H9 (cell line): ENCODE data around the gene RNASE8. TPM values are rescaled to one million over a fixed set of nuclear protein-coding genes. Genes with fewer than 3 reads are reported as not detected.

ENCODE experiments used
- DNase-seq: peaks from one replicate; pipeline ENCODE4 v3.0.0-alpha.2; 2017
- H2AFZ ChIP-seq: one replicate; pipeline ENCODE4 v1.6.1; 2013; ENCODE audit warnings: mild to moderate bottlenecking, low read length, control low read depth, moderate library complexity
- H2AK5ac ChIP-seq: 2 replicates; pipeline ENCODE4 v1.6.1; 2013; ENCODE audit warnings: low read length, control low read depth, mixed read lengths; ENCODE audit not compliant: insufficient read length
- H2BK120ac ChIP-seq: one replicate; pipeline ENCODE4 v1.6.1; 2013; ENCODE audit warnings: low read depth, mild to moderate bottlenecking, low read length, control low read depth, inconsistent platforms; ENCODE audit not compliant: poor library complexity, severe bottlenecking
- H2BK12ac ChIP-seq: 2 replicates; pipeline ENCODE4 v1.6.1; 2013; ENCODE audit warnings: low read length, control low read depth, mixed read lengths, low read depth; ENCODE audit not compliant: insufficient read length
- H2BK15ac ChIP-seq: 2 replicates; pipeline ENCODE4 v1.6.1; 2013; ENCODE audit warnings: low read depth, low read length, control low read depth
- H2BK20ac ChIP-seq: one replicate; pipeline ENCODE4 v1.6.1; 2013; ENCODE audit warnings: low read depth, mild to moderate bottlenecking, low read length, control low read depth, inconsistent platforms; ENCODE audit not compliant: poor library complexity, severe bottlenecking
- H2BK5ac ChIP-seq: 2 replicates; pipeline ENCODE4 v1.6.1; 2013; ENCODE audit warnings: low read length, control low read depth, mixed read lengths; ENCODE audit not compliant: insufficient read length
- H3K14ac ChIP-seq: 2 replicates; pipeline ENCODE4 v1.6.1; 2013; ENCODE audit warnings: low read length, control low read depth; ENCODE audit not compliant: insufficient read depth
- H3K18ac ChIP-seq: 2 replicates; pipeline ENCODE4 v1.6.1; 2013; ENCODE audit warnings: low read depth, mild to moderate bottlenecking, mixed read lengths, low read length, control low read depth; ENCODE audit not compliant: insufficient read length
- H3K23ac ChIP-seq: 2 replicates; pipeline ENCODE4 v1.6.1; 2013; ENCODE audit warnings: low read length, control low read depth, mixed read lengths, low read depth; ENCODE audit not compliant: insufficient read length
- H3K23me2 ChIP-seq: 2 replicates; pipeline ENCODE4 v1.6.1; 2013; ENCODE audit warnings: low read depth, mild to moderate bottlenecking, mixed read lengths, low read length, control low read depth; ENCODE audit not compliant: insufficient read length, poor library complexity, severe bottlenecking
- H3K27ac ChIP-seq: 2 replicates; pipeline ENCODE4 v1.5.1; 2013; ENCODE audit warnings: low read length, control low read depth, mixed read lengths, low read depth; ENCODE audit not compliant: insufficient read length
- H3K27me3 ChIP-seq: 2 replicates; pipeline ENCODE4 v1.6.1; 2013; ENCODE audit warnings: low read length, control low read depth, inconsistent platforms; ENCODE audit not compliant: insufficient read depth
- H3K4ac ChIP-seq: 2 replicates; pipeline ENCODE4 v1.6.1; 2013; ENCODE audit warnings: low read depth, mild to moderate bottlenecking, control low read depth, inconsistent platforms, low read length, moderate library complexity
- H3K4me1 ChIP-seq: 2 replicates; pipeline ENCODE4 v1.6.1; 2013; ENCODE audit warnings: low read length, control low read depth, inconsistent platforms; ENCODE audit not compliant: insufficient read depth
- H3K4me2 ChIP-seq: 2 replicates; pipeline ENCODE4 v1.6.1; 2013; ENCODE audit warnings: low read length, control low read depth, mixed read lengths; ENCODE audit not compliant: insufficient read length, insufficient read depth
- H3K56ac ChIP-seq: 2 replicates; pipeline ENCODE4 v1.6.1; 2013; ENCODE audit warnings: low read depth, mild to moderate bottlenecking, mixed read lengths, low read length, control low read depth; ENCODE audit not compliant: insufficient read length
- H3K79me1 ChIP-seq: 2 replicates; pipeline ENCODE4 v1.6.1; 2013; ENCODE audit warnings: low read depth, mild to moderate bottlenecking, moderate library complexity, low read length, control low read depth, inconsistent platforms; ENCODE audit not compliant: insufficient read depth, poor library complexity, severe bottlenecking
- H3K79me2 ChIP-seq: 2 replicates; pipeline ENCODE4 v1.6.1; 2013; ENCODE audit warnings: low read length, control low read depth, inconsistent platforms; ENCODE audit not compliant: insufficient read depth
- H3K9ac ChIP-seq: 2 replicates; pipeline ENCODE4 v1.6.1; 2013; ENCODE audit warnings: low read length, control low read depth, mixed read lengths; ENCODE audit not compliant: insufficient read length; ENCODE audit errors: extremely low read depth
- H3K9me3 ChIP-seq: one replicate; pipeline ENCODE4 v1.6.1; 2013; ENCODE audit warnings: low read depth, low read length, inconsistent platforms; ENCODE audit not compliant: control insufficient read depth
- H3T11ph ChIP-seq: one replicate; pipeline ENCODE4 v1.6.1; 2013; ENCODE audit warnings: mild to moderate bottlenecking, low read length, control low read depth, inconsistent platforms
- H4K20me1 ChIP-seq: one replicate; pipeline ENCODE4 v1.6.1; 2013; ENCODE audit not compliant: control insufficient read depth, insufficient read length, insufficient read depth
- H4K5ac ChIP-seq: 2 replicates; pipeline ENCODE4 v1.6.1; 2013; ENCODE audit warnings: low read depth, mild to moderate bottlenecking, mixed read lengths, low read length, control low read depth; ENCODE audit not compliant: insufficient read length
- H4K8ac ChIP-seq: replicated peaks from 2 replicates; pipeline ENCODE4 v1.6.1; 2013; ENCODE audit warnings: low read length, control low read depth, mixed read lengths, low read depth; ENCODE audit not compliant: insufficient read length
- H4K91ac ChIP-seq: 2 replicates; pipeline ENCODE4 v1.6.1; 2013; ENCODE audit warnings: low read depth, mild to moderate bottlenecking, moderate library complexity, mixed read lengths, low read length, control low read depth; ENCODE audit not compliant: insufficient read length
- H3K27ac Mint-ChIP-seq, 3 experiments: 2 replicates in 2 of 3; 3 replicates in 1 of 3; pipeline ENCODE4 v1.8.0; 2020 to 2021; ENCODE audit warnings: mixed read lengths in 3 of 3, mild to moderate bottlenecking in 1 of 3, moderate library complexity in 1 of 3
- H3K27me3 Mint-ChIP-seq: 2 replicates; pipeline ENCODE4 v1.8.0; 2021; ENCODE audit warnings: low read depth, mild to moderate bottlenecking, moderate library complexity, mixed read lengths
- H3K36me3 Mint-ChIP-seq, 3 experiments: 2 replicates in 2 of 3; 3 replicates in 1 of 3; pipeline ENCODE4 v1.8.0; 2020 to 2021; ENCODE audit warnings: low read depth in 3 of 3, mixed read lengths in 3 of 3; ENCODE audit not compliant: insufficient read depth in 1 of 3
- H3K4me1 Mint-ChIP-seq, 2 experiments: 2 replicates each; pipeline ENCODE4 v1.8.0; 2020; ENCODE audit warnings: mixed read lengths in 2 of 2
- H3K4me3 Mint-ChIP-seq, 2 experiments: 2 replicates in 1 of 2; 3 replicates in 1 of 2; pipeline ENCODE4 v1.8.0; 2020 to 2021; ENCODE audit warnings: mild to moderate bottlenecking in 2 of 2, mixed read lengths in 2 of 2, moderate library complexity in 1 of 2
- H3K9me3 Mint-ChIP-seq, 2 experiments: 2 replicates in 1 of 2; 3 replicates in 1 of 2; pipeline ENCODE4 v1.8.0; 2020; ENCODE audit warnings: mild to moderate bottlenecking in 2 of 2, mixed read lengths in 2 of 2, moderate library complexity in 1 of 2
- WGBS: extraction: QIAGEN DNeasy Blood & Tissue Kit; methylation state at CpG from one replicate; pipeline ENCODE4 v1.1.7; 2013; ENCODE audit warnings: missing lambda C conversion rate, low lambda C conversion rate, mixed read lengths; ENCODE audit not compliant: insufficient read length; ENCODE audit errors: extremely low coverage; 5-methylcytosine and 5-hydroxymethylcytosine counted together
- total RNA-seq: library from RNA; stranded (reverse); gene quantifications from 2 replicates; pipeline ENCODE4 v1.2.1, GENCODE V29; 2021
- TF ChIP-seq, protein P1 (sequence below): fragments of 200-600 bp; sonication (generic); conservative IDR thresholded peaks from 3 replicates; pipeline ENCODE4 v1.8.0; 2021; ENCODE audit warnings: antibody characterized with exemption, mild to moderate bottlenecking

RNASE8 gene
- total RNA-seq, 1 experiment from 2014 or later, result not detected

DNA sequence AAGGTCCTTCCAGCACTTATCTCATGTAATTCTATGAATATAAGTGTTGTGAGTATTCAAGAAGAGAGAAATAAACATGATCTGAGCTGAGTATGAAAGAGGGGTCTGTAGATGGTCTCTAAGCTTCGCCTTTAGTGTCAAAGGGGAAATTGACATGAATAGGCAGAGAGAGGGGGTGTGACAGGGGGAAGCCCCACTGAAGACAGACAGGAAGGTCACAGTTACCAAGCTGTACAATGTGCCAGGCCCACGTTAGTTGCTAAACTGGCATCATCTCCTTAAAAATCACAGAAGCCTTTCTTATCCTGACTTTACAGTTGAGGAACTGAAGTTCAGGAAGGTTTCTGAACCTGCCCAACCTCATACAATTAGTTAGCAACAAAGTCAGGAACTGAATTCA, 20.1 kb downstream of the RNASE8 start:
- Histone ChIP-seq H4K20me1 (no peaks in the 10 kb centered on the region), H3K14ac (no peak overlapping the region), H3K9me3 (no peaks in the 10 kb centered on the region), H3K4ac (no peak overlapping the region), H3T11ph (no peak overlapping the region), H2BK20ac (no peak overlapping the region), H3K56ac (no peak overlapping the region), H4K5ac (no peak overlapping the region), H3K27ac (no peak overlapping the region), H3K18ac (no peak overlapping the region), H4K91ac (no peak overlapping the region), H2BK12ac (no peak overlapping the region), H3K4me1 (no peaks in the 10 kb centered on the region), H3K79me1 (no peaks in the 10 kb centered on the region), H2BK15ac (no peak overlapping the region), H2BK5ac (no peak overlapping the region), H4K8ac (no peak overlapping the region), H3K9ac (no peak overlapping the region), H3K23ac (no peak overlapping the region), H3K4me2 (no peak overlapping the region), H3K79me2 (no peaks in the 10 kb centered on the region), H3K27me3 (no peaks in the 10 kb centered on the region), H3K23me2 (no peaks in the 10 kb centered on the region), H2AK5ac (no peak overlapping the region), H2BK120ac (no peak overlapping the region), H2AFZ (no peak overlapping the region)
- peaks cover 4% of the 10 kb centered on the region in 2 experiments for H3K4me1 Mint-ChIP-seq
- H3K27me3 Mint-ChIP-seq, result no peaks in the 10 kb centered on the region
- TF ChIP-seq, protein P1, sequence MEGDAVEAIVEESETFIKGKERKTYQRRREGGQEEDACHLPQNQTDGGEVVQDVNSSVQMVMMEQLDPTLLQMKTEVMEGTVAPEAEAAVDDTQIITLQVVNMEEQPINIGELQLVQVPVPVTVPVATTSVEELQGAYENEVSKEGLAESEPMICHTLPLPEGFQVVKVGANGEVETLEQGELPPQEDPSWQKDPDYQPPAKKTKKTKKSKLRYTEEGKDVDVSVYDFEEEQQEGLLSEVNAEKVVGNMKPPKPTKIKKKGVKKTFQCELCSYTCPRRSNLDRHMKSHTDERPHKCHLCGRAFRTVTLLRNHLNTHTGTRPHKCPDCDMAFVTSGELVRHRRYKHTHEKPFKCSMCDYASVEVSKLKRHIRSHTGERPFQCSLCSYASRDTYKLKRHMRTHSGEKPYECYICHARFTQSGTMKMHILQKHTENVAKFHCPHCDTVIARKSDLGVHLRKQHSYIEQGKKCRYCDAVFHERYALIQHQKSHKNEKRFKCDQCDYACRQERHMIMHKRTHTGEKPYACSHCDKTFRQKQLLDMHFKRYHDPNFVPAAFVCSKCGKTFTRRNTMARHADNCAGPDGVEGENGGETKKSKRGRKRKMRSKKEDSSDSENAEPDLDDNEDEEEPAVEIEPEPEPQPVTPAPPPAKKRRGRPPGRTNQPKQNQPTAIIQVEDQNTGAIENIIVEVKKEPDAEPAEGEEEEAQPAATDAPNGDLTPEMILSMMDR, result no peak
- DNase-seq, result no peak
- WGBS, result no CpG with 5 or more reads among the region's 2 CpGs
- no peaks in the 10 kb centered on the region for H3K9me3 Mint-ChIP-seq
- H3K27ac Mint-ChIP-seq, result no peak overlapping the region; a peak in 1 of 7 replicates
- H3K36me3 Mint-ChIP-seq, result peaks cover 62 to 93% (median 88%) of the 10 kb centered on the region in 3 experiments
- no peak overlapping the region for H3K4me3 Mint-ChIP-seq
